Adrenal gland (tissue), 12 donors: ENCODE data around the gene SH3PXD2B. TPM values are rescaled to one million over a fixed set of nuclear protein-coding genes. Genes with fewer than 3 reads are reported as not detected.

ENCODE experiments used
- DNase-seq, 7 donors: peaks; one replicate each; pipeline ENCODE4 v3.0.0-alpha.2; 2019 to 2020
- H3K27ac ChIP-seq, 5 donors: fragments of 200-600 bp; sonication (generic) in 4 of 5; 1 replicate in 3 of 5; 2 replicates in 2 of 5; pipeline versions ENCODE4 v1.5.1 to v1.8.0; 2016 to 2020; ENCODE audit warnings: mild to moderate bottlenecking in 1 of 5
- H3K27me3 ChIP-seq: fragments of 200-600 bp; 2 replicates; pipeline ENCODE4 v1.8.0; 2021
- H3K36me3 ChIP-seq, 2 donors: fragments of 200-600 bp; replicated peaks in 1 of 2; 1 replicate in 1 of 2; 2 replicates in 1 of 2; pipeline versions ENCODE4 v1.5.1 to v1.8.0; 2018 to 2022
- H3K4me1 ChIP-seq, 2 donors: fragments of 200-600 bp; replicated peaks in 1 of 2; 1 replicate in 1 of 2; 2 replicates in 1 of 2; pipeline versions ENCODE4 v1.5.1 to v1.8.0; 2018 to 2021
- H3K4me3 ChIP-seq, 4 donors: fragments of 200-600 bp; sonication (generic) in 3 of 4; one replicate each; pipeline ENCODE4 v1.5.1; 2016 to 2018
- H3K9me3 ChIP-seq, 3 donors: fragments of 200-600 bp; sonication (generic) in 1 of 3; replicated peaks in 1 of 3; 1 replicate in 2 of 3; 2 replicates in 1 of 3; pipeline versions ENCODE4 v1.5.1 to v1.8.0; 2016 to 2021
- CTCF ChIP-seq, 6 experiments: fragments of 450-650 bp in 4 of 6; fragments of 200-600 bp in 2 of 6; sonication (generic) in 1 of 6; IDR thresholded peaks; 1 replicate in 5 of 6; 2 replicates in 1 of 6; pipeline versions ENCODE4 v1.5.1 to v1.8.0; 2016 to 2021; ENCODE audit warnings: antibody characterized with exemption in 6 of 6, mild to moderate bottlenecking in 2 of 6, moderate library complexity in 1 of 6
- POLR2A ChIP-seq, 2 donors: fragments of 450-650 bp; IDR thresholded peaks; one replicate each; pipeline ENCODE4 v1.6.1; 2017; ENCODE audit warnings: antibody characterized with exemption in 2 of 2, mild to moderate bottlenecking in 2 of 2, moderate library complexity in 1 of 2
- WGBS, 4 donors: extraction: QIAGEN DNeasy Blood & Tissue Kit in 2 of 4; methylation state at CpG; one replicate each; pipeline versions ENCODE4 v1.1.5 to v1.1.7; 2013 to 2017; 5-methylcytosine and 5-hydroxymethylcytosine counted together
- intact Hi-C, 2 donors: fragments of 100-400 bp; cut with DNase I; formaldehyde crosslinking; loops; one replicate each; pipeline versions ENCODE4 v1.14.1 to v1.15.0; 2022 to 2023
- polyA plus RNA-seq, 3 donors: library from polyadenylated mRNA; stranded (reverse); fragments of 200-250 nt in 2 of 3; fragments of 350-450 nt in 1 of 3; fragmentation: Illumina TruSeq in 1 of 3; extraction: RNeasy Lipid Tissue Mini Kit (QIAGEN cat#74804) in 1 of 3; gene quantifications; one replicate each; pipeline ENCODE4 v1.2.3, GENCODE V29; 2013 to 2014
- total RNA-seq, 9 donors: library from RNA; depleted of rRNA in 4 of 9; stranded (reverse); fragments of >200 nt in 4 of 9; fragments of 120-200 nt in 1 of 9; fragmentation: NEBNext Ultra II Directional in 1 of 9; extraction: Animal tissue kit (Norgen Biotek cat#: 25700) in 1 of 9; gene quantifications; one replicate each; pipeline versions ENCODE4 v1.1.0 to v1.2.4, GENCODE V29; 2013 to 2023
- donor health status: healthy with polysubstance abuse.
- donor health status: Bipolar disorder and iron deficiency.
- donor health status: DM: yes; HTN: yes; CAD: no.
- donor health status: DM: no; HTN: no; CAD: no.
- donor health status: DM: no; HTN: no; CAD: no.
- donor health status: DM: yes; HTN: yes; CAD: no.

The SH3PXD2B gene
- total and polyA plus RNA-seq, 12 donors, result 15.2 to 111 (median 51.5) TPM

DNA sequence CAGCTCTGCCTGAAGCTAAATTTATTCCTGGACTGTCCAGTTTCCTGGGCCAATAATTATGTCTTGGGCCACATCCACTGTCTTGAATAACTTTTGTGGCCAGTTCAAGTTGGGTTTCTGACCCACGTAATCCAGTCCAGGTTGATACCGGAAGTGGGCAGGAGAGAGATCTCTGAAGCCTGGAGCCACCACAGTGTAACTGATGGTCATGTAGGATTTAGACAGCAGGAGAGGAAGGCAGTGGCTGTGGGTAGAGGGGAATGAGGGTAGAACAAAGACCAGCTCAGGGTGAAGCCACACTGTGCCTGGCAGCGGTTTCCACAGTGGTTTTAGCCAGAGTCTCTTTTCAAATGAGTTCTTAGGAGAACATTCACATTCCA, 30.2 kb downstream of the SH3PXD2B start:
- Histone ChIP-seq H3K36me3 (peaks cover 0 to 6% of the 10 kb centered on the region in 2 donors), H3K9me3 (no peaks in the 10 kb centered on the region), H3K4me3 (no peak overlapping the region), H3K4me1 (peaks cover 48 to 79% of the 10 kb centered on the region in 2 donors), H3K27ac (peak overlapping the region in 3 of 5 donors; percentile 20 to 87 (median 49)), H3K27me3 (no peaks in the 10 kb centered on the region)
- intact Hi-C loops, result no loop called here
- DNase-seq, result no peak
- 96 to 100% (median 96%) methylated on average over 3 of the region's 3 CpGs for WGBS, 4 donors
- no peak for TF ChIP-seq CTCF (IDR thresholded peaks at IDR 0.05)
- TF ChIP-seq POLR2A (IDR thresholded peaks at IDR 0.05), result no peak

- H3K4me1 ChIP-seq, result peaks cover 51 to 79% of the 10 kb centered on the region in 2 donors
- no peaks in the 10 kb centered on the region for H3K27me3 ChIP-seq
- TF ChIP-seq CTCF (IDR thresholded peaks at IDR 0.05), result no peak
- intact Hi-C loops, result no loop called here
- DNase-seq, result peak in 1 of 7 donors; percentile 53
- WGBS, 4 donors, result 96 to 98% (median 97%) methylated on average over 17 to 20 of the region's 20 CpGs
- H3K9me3 ChIP-seq, result no peaks in the 10 kb centered on the region
- H3K27ac ChIP-seq, result peak overlapping the region in 3 of 5 donors; percentile 20 to 96 (median 49)
- peaks cover 0 to 6% of the 10 kb centered on the region in 2 donors for H3K36me3 ChIP-seq
- no peak overlapping the region for H3K4me3 ChIP-seq
Measured at GRCh38 chr5:172423379-172424110, 30.8 kb downstream of the SH3PXD2B start.

- 91 to 97% (median 93%) methylated on average over 10 of the region's 10 CpGs for WGBS, 4 donors
- Histone ChIP-seq H3K36me3 (peaks cover 0 to 6% of the 10 kb centered on the region in 2 donors), H3K4me3 (no peak overlapping the region), H3K27me3 (no peaks in the 10 kb centered on the region), H3K27ac (peak overlapping the region in 3 of 5 donors; percentile 20 to 96 (median 26)), H3K4me1 (peaks cover 55 to 82% of the 10 kb centered on the region in 2 donors), H3K9me3 (no peaks in the 10 kb centered on the region)
- intact Hi-C loops, result no loop called here
- DNase-seq, result peak in 1 of 7 donors; percentile 22
- TF ChIP-seq CTCF (IDR thresholded peaks at IDR 0.05), result no peak
- TF ChIP-seq POLR2A (IDR thresholded peaks at IDR 0.05), result no peak
Measured at GRCh38 chr5:172422255-172422654, 32.1 kb downstream of the SH3PXD2B start.

GRCh38 chr5:172421020-172421419, 33.3 kb downstream of the SH3PXD2B start:
- Histone ChIP-seq H3K36me3 (peaks cover 0 to 6% of the 10 kb centered on the region in 2 donors), H3K9me3 (no peaks in the 10 kb centered on the region), H3K4me3 (no peak overlapping the region), H3K27ac (peak overlapping the region; percentile 83 to 96 (median 94)), H3K4me1 (peaks cover 50 to 76% of the 10 kb centered on the region in 2 donors), H3K27me3 (no peaks in the 10 kb centered on the region)
- TF ChIP-seq POLR2A (IDR thresholded peaks at IDR 0.05) (no peak), CTCF (IDR thresholded peaks at IDR 0.05) (no peak)
- DNase-seq, result peak in 1 of 7 donors; percentile 54
- intact Hi-C loops, result no loop called here
- WGBS, 4 donors, result 79 to 88% (median 87%) methylated on average over 6 to 7 of the region's 7 CpGs
